ENCODE measurements around the gene BORCS5. TPM values are rescaled to one million over a fixed set of nuclear protein-coding genes. Genes with fewer than 3 reads are reported as not detected.
"Not testable (repeated sequence)": the region's sequence is repeated elsewhere in the genome, so short reads cannot be mapped to it uniquely, and the experiment has no call there.

The BORCS5 gene
- total RNA-seq, 2 experiments from 2014 or later, result 30.9 to 32.4 TPM

GRCh38 chr12:12502130-12502814, 145.4 kb downstream of the BORCS5 start:
- H3K4me3 Mint-ChIP-seq, result peak overlapping the region; percentile 75
- ChIA-PET CTCF (interaction anchor here (1.0 to 2.1 kb wide), 2 partner anchors 9 to 36 kb away, joined by 3 to 12 read pairs; no protein-coding TSS in a partner anchor), POLR2A (interaction anchor here (0.8 to 9.2 kb wide), 11 partner anchors 18 to 233 kb away, joined by 3 to 174 read pairs (median 10); partner anchors contain the start of gene DUSP16)
- peak; percentile 34 for DNase-seq
- not testable (repeated sequence) for H3K9me3 Mint-ChIP-seq, H3K27me3 Mint-ChIP-seq
- peaks cover 76% of the 10 kb centered on the region for H3K4me1 Mint-ChIP-seq
- peaks cover 42% of the 10 kb centered on the region for H3K36me3 Mint-ChIP-seq (ENCODE audit: low read depth)
- H3K27ac Mint-ChIP-seq, result peak overlapping the region; percentile 90

GRCh38 chr12:12502815-12503151, 145.9 kb downstream of the BORCS5 start:
- POLR2A ChIA-PET, result interaction anchor here (0.8 to 9.2 kb wide), 17 partner anchors 9 to 232 kb away, joined by 3 to 174 read pairs (median 5); partner anchors contain the start of genes BORCS5 and DUSP16
- H3K4me3 Mint-ChIP-seq, result peak overlapping the region; percentile 75

GRCh38 chr12:12503384-12504078, 146.7 kb downstream of the BORCS5 start:
- H3K9me3 Mint-ChIP-seq, result no peaks in the 10 kb centered on the region
- CTCF ChIA-PET, result interaction anchor here (0.5 to 2.9 kb wide), 26 partner anchors 10 to 234 kb away, joined by 3 to 30 read pairs (median 4); partner anchors contain the start of genes DUSP16 and MANSC1
- no peaks in the 10 kb centered on the region for H3K27me3 Mint-ChIP-seq
- H3K4me3 Mint-ChIP-seq, result peak overlapping the region; percentile 55
- POLR2A ChIA-PET, result interaction anchor here (0.7 to 9.2 kb wide), 26 partner anchors 8 to 233 kb away, joined by 3 to 174 read pairs (median 5); partner anchors contain the start of genes BORCS5 and DUSP16
- peak overlapping the region; percentile 90 for H3K27ac Mint-ChIP-seq
- peak; percentile 59 for DNase-seq
- H3K4me1 Mint-ChIP-seq, result peaks cover 80% of the 10 kb centered on the region
- peaks cover 40% of the 10 kb centered on the region for H3K36me3 Mint-ChIP-seq (ENCODE audit: low read depth)

More at GRCh38 chr12:12502815-12503151, 145.9 kb downstream of the BORCS5 start:
- CTCF ChIA-PET, result interaction anchor here (0.5 to 2.9 kb wide), 15 partner anchors 9 to 234 kb away, joined by 3 to 30 read pairs (median 6); partner anchors contain the start of genes DUSP16 and MANSC1
- DNase-seq, result peak; percentile 41
- peaks cover 40% of the 10 kb centered on the region for H3K36me3 Mint-ChIP-seq (ENCODE audit: low read depth)
- H3K27ac Mint-ChIP-seq, result peak overlapping the region; percentile 90
- no peaks in the 10 kb centered on the region for H3K9me3 Mint-ChIP-seq
- H3K4me1 Mint-ChIP-seq, result peaks cover 75% of the 10 kb centered on the region
- no peaks in the 10 kb centered on the region for H3K27me3 Mint-ChIP-seq

GRCh38 chr12:12505544-12506495, 148.9 kb downstream of the BORCS5 start:
- DNase-seq, result no peak
- peak overlapping the region; percentile 65 for H3K4me3 Mint-ChIP-seq
- H3K27me3 Mint-ChIP-seq, result no peaks in the 10 kb centered on the region
- peaks cover 24% of the 10 kb centered on the region for H3K36me3 Mint-ChIP-seq (ENCODE audit: low read depth)
- no peaks in the 10 kb centered on the region for H3K9me3 Mint-ChIP-seq
- CTCF ChIA-PET, result interaction anchor here (0.6 to 2.9 kb wide), 7 partner anchors 31 to 332 kb away, joined by 3 to 30 read pairs (median 4); no protein-coding TSS in a partner anchor
- H3K4me1 Mint-ChIP-seq, result peaks cover 76% of the 10 kb centered on the region
- peak overlapping the region; percentile 81 for H3K27ac Mint-ChIP-seq
- POLR2A ChIA-PET, result interaction anchor here (0.8 to 9.2 kb wide), 22 partner anchors 10 to 231 kb away, joined by 3 to 174 read pairs (median 5); partner anchors contain the start of genes BORCS5, DUSP16 and GPR19

- Mint-ChIP-seq H3K9me3 (no peaks in the 10 kb centered on the region), H3K27me3 (no peaks in the 10 kb centered on the region), H3K4me1 (peaks cover 69% of the 10 kb centered on the region), H3K4me3 (no peak overlapping the region), H3K27ac (peak overlapping the region; percentile 81), H3K36me3 (ENCODE audit: low read depth) (peaks cover 18% of the 10 kb centered on the region)
- POLR2A ChIA-PET, result interaction anchor here (0.8 to 9.2 kb wide), 16 partner anchors 17 to 230 kb away, joined by 3 to 174 read pairs (median 4); partner anchors contain the start of genes BORCS5, DUSP16 and GPR19
- DNase-seq, result no peak
- CTCF ChIA-PET, result interaction anchor here (0.6 to 1.9 kb wide), 5 partner anchors 53 to 331 kb away, joined by 3 to 5 read pairs (median 4); no protein-coding TSS in a partner anchor
Observed at GRCh38 chr12:12506496-12506890, 149.6 kb downstream of the BORCS5 start.

- DNase-seq, result no peak
- ChIA-PET POLR2A (interaction anchor here (0.8 to 9.2 kb wide), 8 partner anchors 16 to 230 kb away, joined by 3 to 174 read pairs (median 4); no protein-coding TSS in a partner anchor), CTCF (interaction anchor here (0.8 to 1.6 kb wide), 3 partner anchors 76 to 230 kb away, joined by 3 to 4 read pairs (median 3); no protein-coding TSS in a partner anchor)
- H3K27ac Mint-ChIP-seq, result no peak overlapping the region
- H3K36me3 Mint-ChIP-seq (ENCODE audit: low read depth), result peaks cover 18% of the 10 kb centered on the region
- H3K9me3 Mint-ChIP-seq, result no peaks in the 10 kb centered on the region
- no peaks in the 10 kb centered on the region for H3K27me3 Mint-ChIP-seq
- H3K4me1 Mint-ChIP-seq, result peaks cover 66% of the 10 kb centered on the region
- H3K4me3 Mint-ChIP-seq, result no peak overlapping the region
Observed at GRCh38 chr12:12507121-12507520, 150.2 kb downstream of the BORCS5 start.

- Mint-ChIP-seq H3K27ac (peak overlapping the region; percentile 15), H3K27me3 (no peaks in the 10 kb centered on the region), H3K9me3 (no peaks in the 10 kb centered on the region), H3K36me3 (ENCODE audit: low read depth) (peaks cover 12% of the 10 kb centered on the region), H3K4me1 (peaks cover 51% of the 10 kb centered on the region), H3K4me3 (no peak overlapping the region)
- ChIA-PET POLR2A (no interaction called here), CTCF (interaction anchor here (0.9 to 1.3 kb wide), 2 partner anchors 78 to 132 kb away, joined by 3 to 4 read pairs; no protein-coding TSS in a partner anchor)
- no peak for DNase-seq
Observed at GRCh38 chr12:12508612-12509011, 151.7 kb downstream of the BORCS5 start.

- H3K36me3 Mint-ChIP-seq (ENCODE audit: low read depth), result peaks cover 22% of the 10 kb centered on the region
- POLR2A ChIA-PET, result interaction anchor here (1.0 to 2.6 kb wide), 2 partner anchors 49 to 51 kb away, joined by 3 to 6 read pairs; no protein-coding TSS in a partner anchor
- no peak overlapping the region for H3K27ac Mint-ChIP-seq
- no peaks in the 10 kb centered on the region for H3K27me3 Mint-ChIP-seq
- H3K4me1 Mint-ChIP-seq, result peaks cover 44% of the 10 kb centered on the region
- DNase-seq, result no peak
- CTCF ChIA-PET, result interaction anchor here (1.3 to 1.8 kb wide), 2 partner anchors 10 to 47 kb away, joined by 3 to 8 read pairs; no protein-coding TSS in a partner anchor
- H3K4me3 Mint-ChIP-seq, result no peak overlapping the region
- H3K9me3 Mint-ChIP-seq, result no peaks in the 10 kb centered on the region
Observed at GRCh38 chr12:12510141-12510540, 153.3 kb downstream of the BORCS5 start.

GRCh38 chr12:12510551-12510950, 153.7 kb downstream of the BORCS5 start:
- Mint-ChIP-seq H3K4me3 (no peak overlapping the region), H3K4me1 (peaks cover 40% of the 10 kb centered on the region), H3K36me3 (ENCODE audit: low read depth) (peaks cover 22% of the 10 kb centered on the region), H3K9me3 (no peaks in the 10 kb centered on the region), H3K27ac (no peak overlapping the region), H3K27me3 (no peaks in the 10 kb centered on the region)
- DNase-seq, result no peak
- POLR2A ChIA-PET, result interaction anchor here (0.6 to 2.6 kb wide), 5 partner anchors 7 to 51 kb away, joined by 3 to 6 read pairs (median 3); no protein-coding TSS in a partner anchor
- CTCF ChIA-PET, result interaction anchor here (1.8 kb wide), 1 partner anchor 11 kb away, joined by 8 read pairs; no protein-coding TSS in a partner anchor

- DNase-seq, result no peak
- Mint-ChIP-seq H3K4me1 (peaks cover 33% of the 10 kb centered on the region), H3K27ac (no peak overlapping the region), H3K9me3 (no peaks in the 10 kb centered on the region), H3K27me3 (no peaks in the 10 kb centered on the region), H3K4me3 (no peak overlapping the region), H3K36me3 (ENCODE audit: low read depth) (peaks cover 22% of the 10 kb centered on the region)
- ChIA-PET CTCF (no interaction called here), POLR2A (interaction anchor here (0.6 to 2.6 kb wide), 5 partner anchors 8 to 52 kb away, joined by 3 to 6 read pairs (median 3); partner anchors contain the start of gene DUSP16)
Observed at GRCh38 chr12:12511021-12511783, 154.3 kb downstream of the BORCS5 start.

Data from activated CD4-positive, alpha-beta memory T cell treated with anti-CD3 and anti-CD28 coated beads, Interleukin-2, amount 10 ng/mL, durations not matched to agents 7 days and 5 days (primary cell).